ENCODE results near the gene CCDC85C. TPM values are rescaled to one million over a fixed set of nuclear protein-coding genes. Genes with fewer than 3 reads are reported as not detected.

Gene CCDC85C
- total RNA-seq, 1 experiment from 2014 or later = 35.8 TPM

DNA sequence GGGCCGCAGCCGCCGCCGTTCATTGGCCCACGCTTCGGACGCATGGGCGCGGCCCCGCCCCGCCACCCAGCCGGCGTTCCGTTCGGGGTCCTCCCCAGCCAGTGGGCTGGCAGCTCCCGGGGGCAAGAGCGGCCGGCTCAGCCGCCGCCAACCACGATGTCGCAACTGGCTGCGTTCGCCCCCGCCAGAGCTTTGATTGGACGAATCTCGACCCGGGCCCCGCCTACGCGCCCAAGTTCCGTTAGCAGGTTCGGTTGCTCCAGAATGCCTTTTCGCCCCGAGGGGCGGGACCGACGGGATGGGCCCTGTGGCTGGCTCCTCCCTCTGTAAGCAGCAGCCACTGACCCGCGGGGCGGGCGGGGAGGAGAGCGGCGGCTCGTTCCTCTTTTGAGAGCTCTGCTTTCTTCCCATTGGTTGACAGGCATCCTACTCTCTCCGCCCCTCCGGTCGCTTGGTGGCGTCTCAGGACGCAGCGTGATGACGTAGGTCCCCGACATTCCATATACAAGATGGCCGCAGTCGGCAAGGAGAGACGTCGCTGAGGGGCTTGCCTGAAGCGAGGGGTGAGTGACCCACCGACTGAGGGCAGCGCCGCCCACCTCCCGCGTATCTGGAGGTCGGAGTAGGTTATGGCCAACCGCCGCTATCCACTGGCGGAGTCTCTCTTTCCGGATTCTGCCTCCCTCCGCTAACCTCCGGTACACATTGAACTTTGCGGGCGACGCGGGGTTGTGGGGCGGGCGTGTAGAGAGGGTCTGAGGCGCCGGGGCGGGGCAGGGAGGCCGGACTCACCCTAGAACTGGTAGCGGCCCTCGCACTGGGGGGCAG lies 122.9 kb downstream of the CCDC85C start, which contains the start of gene CCNK (continued):
- TF ChIP-seq, protein P1, sequence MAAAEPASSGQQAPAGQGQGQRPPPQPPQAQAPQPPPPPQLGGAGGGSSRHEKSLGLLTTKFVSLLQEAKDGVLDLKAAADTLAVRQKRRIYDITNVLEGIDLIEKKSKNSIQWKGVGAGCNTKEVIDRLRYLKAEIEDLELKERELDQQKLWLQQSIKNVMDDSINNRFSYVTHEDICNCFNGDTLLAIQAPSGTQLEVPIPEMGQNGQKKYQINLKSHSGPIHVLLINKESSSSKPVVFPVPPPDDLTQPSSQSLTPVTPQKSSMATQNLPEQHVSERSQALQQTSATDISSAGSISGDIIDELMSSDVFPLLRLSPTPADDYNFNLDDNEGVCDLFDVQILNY (CRISPR knock-in tag; IDR thresholded peaks at IDR 0.05) = 0 out of 2 replicates have a peak, but pooled peaks have one; percentile 33
- no peak for TF ChIP-seq ZNF219 (CRISPR knock-in tag; IDR thresholded peaks at IDR 0.05; ENCODE audit: borderline replicate concordance)
- no peak for TF ChIP-seq ZNF121 (CRISPR knock-in tag; IDR thresholded peaks at IDR 0.05)
- peak; percentile 98 for TF ChIP-seq CREM (CRISPR knock-in tag; IDR thresholded peaks at IDR 0.05)
- TF ChIP-seq, protein P2, sequence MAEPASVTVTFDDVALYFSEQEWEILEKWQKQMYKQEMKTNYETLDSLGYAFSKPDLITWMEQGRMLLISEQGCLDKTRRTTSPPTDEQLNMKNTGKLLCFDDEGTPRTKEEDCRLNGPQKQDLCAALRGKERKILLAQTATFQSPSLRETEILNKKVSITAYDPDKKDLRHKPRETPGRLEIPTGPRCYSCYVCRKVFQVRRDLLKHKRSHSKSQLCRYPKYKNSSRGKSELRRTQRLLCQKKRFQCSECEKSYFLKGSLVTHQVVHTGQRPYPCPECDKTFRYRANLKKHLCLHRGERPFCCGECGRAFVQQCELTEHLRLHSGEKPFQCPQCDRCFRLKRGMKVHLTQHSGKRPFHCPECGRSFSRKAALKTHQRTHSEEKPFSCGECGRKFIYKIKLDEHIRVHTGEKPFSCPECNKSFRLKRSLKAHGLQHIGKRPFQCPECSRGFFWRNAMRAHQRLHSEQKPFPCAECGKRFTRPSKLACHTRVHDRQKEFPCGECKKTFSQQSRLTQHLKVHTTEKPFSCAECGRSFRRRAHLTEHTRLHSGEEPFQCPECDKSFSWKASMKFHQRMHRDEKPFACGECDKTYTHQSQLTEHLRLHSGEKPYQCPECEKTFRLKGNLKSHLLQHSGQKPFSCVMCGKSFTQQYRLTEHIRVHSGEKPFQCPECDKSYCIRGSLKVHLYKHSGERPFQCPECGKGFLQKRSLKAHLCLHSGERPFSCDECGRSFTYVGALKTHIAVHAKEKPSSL (CRISPR knock-in tag; conservative IDR thresholded peaks at IDR 0.05) = no peak
- peak; percentile 96 for TF ChIP-seq FOXK1 (CRISPR knock-in tag; IDR thresholded peaks at IDR 0.05)
- TF ChIP-seq, protein P3, sequence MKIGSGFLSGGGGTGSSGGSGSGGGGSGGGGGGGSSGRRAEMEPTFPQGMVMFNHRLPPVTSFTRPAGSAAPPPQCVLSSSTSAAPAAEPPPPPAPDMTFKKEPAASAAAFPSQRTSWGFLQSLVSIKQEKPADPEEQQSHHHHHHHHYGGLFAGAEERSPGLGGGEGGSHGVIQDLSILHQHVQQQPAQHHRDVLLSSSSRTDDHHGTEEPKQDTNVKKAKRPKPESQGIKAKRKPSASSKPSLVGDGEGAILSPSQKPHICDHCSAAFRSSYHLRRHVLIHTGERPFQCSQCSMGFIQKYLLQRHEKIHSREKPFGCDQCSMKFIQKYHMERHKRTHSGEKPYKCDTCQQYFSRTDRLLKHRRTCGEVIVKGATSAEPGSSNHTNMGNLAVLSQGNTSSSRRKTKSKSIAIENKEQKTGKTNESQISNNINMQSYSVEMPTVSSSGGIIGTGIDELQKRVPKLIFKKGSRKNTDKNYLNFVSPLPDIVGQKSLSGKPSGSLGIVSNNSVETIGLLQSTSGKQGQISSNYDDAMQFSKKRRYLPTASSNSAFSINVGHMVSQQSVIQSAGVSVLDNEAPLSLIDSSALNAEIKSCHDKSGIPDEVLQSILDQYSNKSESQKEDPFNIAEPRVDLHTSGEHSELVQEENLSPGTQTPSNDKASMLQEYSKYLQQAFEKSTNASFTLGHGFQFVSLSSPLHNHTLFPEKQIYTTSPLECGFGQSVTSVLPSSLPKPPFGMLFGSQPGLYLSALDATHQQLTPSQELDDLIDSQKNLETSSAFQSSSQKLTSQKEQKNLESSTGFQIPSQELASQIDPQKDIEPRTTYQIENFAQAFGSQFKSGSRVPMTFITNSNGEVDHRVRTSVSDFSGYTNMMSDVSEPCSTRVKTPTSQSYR (CRISPR knock-in tag; IDR thresholded peaks at IDR 0.05) = no peak
- TF ChIP-seq, protein P4, sequence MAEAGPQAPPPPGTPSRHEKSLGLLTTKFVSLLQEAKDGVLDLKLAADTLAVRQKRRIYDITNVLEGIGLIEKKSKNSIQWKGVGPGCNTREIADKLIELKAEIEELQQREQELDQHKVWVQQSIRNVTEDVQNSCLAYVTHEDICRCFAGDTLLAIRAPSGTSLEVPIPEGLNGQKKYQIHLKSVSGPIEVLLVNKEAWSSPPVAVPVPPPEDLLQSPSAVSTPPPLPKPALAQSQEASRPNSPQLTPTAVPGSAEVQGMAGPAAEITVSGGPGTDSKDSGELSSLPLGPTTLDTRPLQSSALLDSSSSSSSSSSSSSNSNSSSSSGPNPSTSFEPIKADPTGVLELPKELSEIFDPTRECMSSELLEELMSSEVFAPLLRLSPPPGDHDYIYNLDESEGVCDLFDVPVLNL (CRISPR knock-in tag; IDR thresholded peaks at IDR 0.05; ENCODE audit: borderline replicate concordance, low read depth) = no peak
- 0 out of 2 replicates have a peak, but pooled peaks have one; percentile 25 for TF ChIP-seq TEAD1 (CRISPR knock-in tag; IDR thresholded peaks at IDR 0.05)
- no peak for TF ChIP-seq ZNF671 (CRISPR knock-in tag; IDR thresholded peaks at IDR 0.05)
- 0 out of 2 replicates have a peak, but pooled peaks have one; percentile 46 for TF ChIP-seq KAT7 (CRISPR knock-in tag; IDR thresholded peaks at IDR 0.05; ENCODE audit: borderline replicate concordance)

DNA sequence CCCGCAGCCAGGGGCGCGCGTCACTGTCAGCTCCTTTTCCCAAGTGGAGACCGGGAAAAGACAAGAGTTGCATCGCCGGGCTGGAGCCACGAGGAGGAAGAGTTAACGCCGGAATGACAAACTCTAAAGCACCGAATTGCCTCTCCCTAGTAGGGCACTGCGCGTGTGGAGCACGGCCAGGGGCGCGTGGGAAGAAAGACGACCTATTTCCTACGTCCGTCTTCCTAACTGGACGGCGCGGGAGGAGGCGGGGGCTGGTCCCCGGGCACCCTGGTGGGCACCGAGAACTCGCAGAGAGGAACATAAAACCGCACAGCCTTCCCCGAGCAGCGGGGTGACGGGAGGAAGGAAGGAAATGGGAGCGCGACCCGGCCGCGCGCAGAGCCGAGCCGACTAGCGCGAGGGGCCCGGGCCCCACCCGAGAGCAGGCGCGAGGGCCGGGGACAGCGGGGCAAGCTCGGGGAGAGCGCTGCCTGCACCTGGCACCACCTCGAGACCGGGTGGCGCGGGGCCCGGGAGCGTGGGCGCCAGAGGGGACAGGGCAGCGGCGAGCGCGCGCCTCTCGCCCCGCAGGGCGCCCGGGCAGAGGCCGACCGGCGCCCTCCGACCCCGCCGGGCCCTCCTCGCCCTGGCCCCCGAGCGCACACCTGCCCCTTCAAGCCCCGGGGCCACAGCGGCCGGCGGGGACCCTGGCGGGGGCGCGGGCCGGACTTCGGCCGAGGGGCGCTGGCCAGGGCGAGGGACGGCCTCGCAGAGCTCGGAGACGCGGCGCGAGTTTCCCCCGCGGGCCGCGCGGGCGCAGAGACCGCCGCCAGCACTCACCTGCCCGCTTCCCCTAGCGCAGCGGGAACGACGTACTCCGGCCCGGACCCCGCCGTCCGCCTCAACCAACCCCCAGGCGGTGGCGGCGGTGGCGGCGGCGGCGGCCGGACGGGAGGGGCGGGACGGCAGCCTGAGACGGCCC lies 123.8 kb downstream of the CCDC85C start, which contains the start of gene SETD3:
TSS of gene SETD3 (minus strand) at position 954 of the 964 bp plus-strand sequence. CDS start 15,054 bp downstream, outside the sequence.
- ChIA-PET POLR2A (interaction anchor here (0.7 to 1.3 kb wide), 8 partner anchors 10 to 234 kb away, joined by 3 to 5 read pairs (median 3); partner anchors contain the start of gene CCDC85C), CTCF (interaction anchor here (0.6 to 1.5 kb wide), 11 partner anchors 22 to 713 kb away, joined by 3 to 7 read pairs (median 4); no protein-coding TSS in a partner anchor)
- DNase-seq (ENCODE audit: low spot score) (peak; percentile 59), ATAC-seq (no peak)
- H3K4me1 Mint-ChIP-seq = peaks cover 39% of the 10 kb centered on the region
- no peaks in the 10 kb centered on the region for H3K36me3 Mint-ChIP-seq
- H3K4me3 Mint-ChIP-seq = peak within 1 kb of the TSS; percentile 97
- H3K27ac Mint-ChIP-seq = peak within 1 kb of the TSS; percentile 99
- H3K27me3 Mint-ChIP-seq (ENCODE audit: low read depth) = no peaks in the 10 kb centered on the region
- no peaks in the 10 kb centered on the region for H3K9me3 Mint-ChIP-seq
- TF ChIP-seq, protein P5, sequence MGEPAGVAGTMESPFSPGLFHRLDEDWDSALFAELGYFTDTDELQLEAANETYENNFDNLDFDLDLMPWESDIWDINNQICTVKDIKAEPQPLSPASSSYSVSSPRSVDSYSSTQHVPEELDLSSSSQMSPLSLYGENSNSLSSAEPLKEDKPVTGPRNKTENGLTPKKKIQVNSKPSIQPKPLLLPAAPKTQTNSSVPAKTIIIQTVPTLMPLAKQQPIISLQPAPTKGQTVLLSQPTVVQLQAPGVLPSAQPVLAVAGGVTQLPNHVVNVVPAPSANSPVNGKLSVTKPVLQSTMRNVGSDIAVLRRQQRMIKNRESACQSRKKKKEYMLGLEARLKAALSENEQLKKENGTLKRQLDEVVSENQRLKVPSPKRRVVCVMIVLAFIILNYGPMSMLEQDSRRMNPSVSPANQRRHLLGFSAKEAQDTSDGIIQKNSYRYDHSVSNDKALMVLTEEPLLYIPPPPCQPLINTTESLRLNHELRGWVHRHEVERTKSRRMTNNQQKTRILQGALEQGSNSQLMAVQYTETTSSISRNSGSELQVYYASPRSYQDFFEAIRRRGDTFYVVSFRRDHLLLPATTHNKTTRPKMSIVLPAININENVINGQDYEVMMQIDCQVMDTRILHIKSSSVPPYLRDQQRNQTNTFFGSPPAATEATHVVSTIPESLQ (CRISPR knock-in tag; IDR thresholded peaks at IDR 0.05) = no peak
- TF ChIP-seq CBFB (CRISPR knock-in tag; IDR thresholded peaks at IDR 0.05; ENCODE audit: low read depth) (no peak), NR1H2 (CRISPR knock-in tag; IDR thresholded peaks at IDR 0.05) (no peak), PRRX2 (CRISPR knock-in tag; IDR thresholded peaks at IDR 0.05) (no peak), ZNF671 (CRISPR knock-in tag; IDR thresholded peaks at IDR 0.05) (no peak), HMGA2 (CRISPR knock-in tag; IDR thresholded peaks at IDR 0.05) (no peak), RORB (CRISPR knock-in tag; IDR thresholded peaks at IDR 0.05) (no peak), ESRRA (CRISPR knock-in tag; IDR thresholded peaks at IDR 0.05; ENCODE audit: borderline replicate concordance) (0 out of 2 replicates have a peak, but pooled peaks have one; percentile 46)
- TF ChIP-seq, protein P6, sequence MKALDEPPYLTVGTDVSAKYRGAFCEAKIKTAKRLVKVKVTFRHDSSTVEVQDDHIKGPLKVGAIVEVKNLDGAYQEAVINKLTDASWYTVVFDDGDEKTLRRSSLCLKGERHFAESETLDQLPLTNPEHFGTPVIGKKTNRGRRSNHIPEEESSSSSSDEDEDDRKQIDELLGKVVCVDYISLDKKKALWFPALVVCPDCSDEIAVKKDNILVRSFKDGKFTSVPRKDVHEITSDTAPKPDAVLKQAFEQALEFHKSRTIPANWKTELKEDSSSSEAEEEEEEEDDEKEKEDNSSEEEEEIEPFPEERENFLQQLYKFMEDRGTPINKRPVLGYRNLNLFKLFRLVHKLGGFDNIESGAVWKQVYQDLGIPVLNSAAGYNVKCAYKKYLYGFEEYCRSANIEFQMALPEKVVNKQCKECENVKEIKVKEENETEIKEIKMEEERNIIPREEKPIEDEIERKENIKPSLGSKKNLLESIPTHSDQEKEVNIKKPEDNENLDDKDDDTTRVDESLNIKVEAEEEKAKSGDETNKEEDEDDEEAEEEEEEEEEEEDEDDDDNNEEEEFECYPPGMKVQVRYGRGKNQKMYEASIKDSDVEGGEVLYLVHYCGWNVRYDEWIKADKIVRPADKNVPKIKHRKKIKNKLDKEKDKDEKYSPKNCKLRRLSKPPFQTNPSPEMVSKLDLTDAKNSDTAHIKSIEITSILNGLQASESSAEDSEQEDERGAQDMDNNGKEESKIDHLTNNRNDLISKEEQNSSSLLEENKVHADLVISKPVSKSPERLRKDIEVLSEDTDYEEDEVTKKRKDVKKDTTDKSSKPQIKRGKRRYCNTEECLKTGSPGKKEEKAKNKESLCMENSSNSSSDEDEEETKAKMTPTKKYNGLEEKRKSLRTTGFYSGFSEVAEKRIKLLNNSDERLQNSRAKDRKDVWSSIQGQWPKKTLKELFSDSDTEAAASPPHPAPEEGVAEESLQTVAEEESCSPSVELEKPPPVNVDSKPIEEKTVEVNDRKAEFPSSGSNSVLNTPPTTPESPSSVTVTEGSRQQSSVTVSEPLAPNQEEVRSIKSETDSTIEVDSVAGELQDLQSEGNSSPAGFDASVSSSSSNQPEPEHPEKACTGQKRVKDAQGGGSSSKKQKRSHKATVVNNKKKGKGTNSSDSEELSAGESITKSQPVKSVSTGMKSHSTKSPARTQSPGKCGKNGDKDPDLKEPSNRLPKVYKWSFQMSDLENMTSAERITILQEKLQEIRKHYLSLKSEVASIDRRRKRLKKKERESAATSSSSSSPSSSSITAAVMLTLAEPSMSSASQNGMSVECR (CRISPR knock-in tag; IDR thresholded peaks at IDR 0.05; ENCODE audit: borderline replicate concordance) = 0 out of 2 replicates have a peak, but pooled peaks have one; percentile 22
